Caki2 (cell line): Measurements from ENCODE around the gene SRD5A3. TPM values are rescaled to one million over a fixed set of nuclear protein-coding genes. Genes with fewer than 3 reads are reported as not detected.

Source experiments
- DNase-seq: peaks from one replicate; pipeline ENCODE4 v3.0.0-alpha.2; 2015; ENCODE audit warnings: low read depth
- in situ Hi-C: cut with HindIII; loops from 2 replicates; pipeline ENCODE4 v1.10.0; 2016; ENCODE audit warnings: low sequenced_read_pairs, low pct_unique_long_range_greater_than_20kb, mixed read lengths
- total RNA-seq: library from RNA; depleted of rRNA; stranded (reverse); fragments of >200 nt; shearing (Covaris generic); gene quantifications from 2 replicates; pipeline ENCODE4 v1.2.3, GENCODE V29; 2014; ENCODE audit warnings: low replicate concordance

Gene SRD5A3
- total RNA-seq, 1 experiment from 2014 or later, result 14.8 TPM

GRCh38 chr4:55364691-55365344 is 18.8 kb downstream of the SRD5A3 start:
- no peak for DNase-seq
- in situ Hi-C loops, result no loop called here

DNA sequence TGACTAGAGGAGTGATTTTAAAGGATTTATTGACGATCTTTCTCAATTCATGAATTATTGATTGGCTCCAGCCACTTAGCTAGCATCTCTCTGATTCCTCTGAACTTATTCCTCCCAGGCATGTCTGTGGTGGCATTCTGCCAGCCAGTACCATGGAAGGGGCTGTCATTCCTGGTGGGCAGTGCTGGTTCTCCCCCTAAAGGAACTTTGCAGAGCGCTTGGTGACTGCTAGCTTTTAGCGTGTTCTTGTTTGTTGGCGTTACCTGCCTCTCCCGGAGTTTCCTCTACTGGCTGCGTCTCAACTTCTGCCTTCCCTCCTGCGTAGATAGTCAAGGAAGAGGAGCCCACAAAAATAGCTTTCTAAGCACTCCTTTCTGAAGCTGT is 19.3 kb downstream of the SRD5A3 start:
- no peak for DNase-seq
- in situ Hi-C loops, result no loop called here

- in situ Hi-C loops, result no loop called here
- DNase-seq, result no peak
Observed at GRCh38 chr4:55366621-55367020, 20.6 kb downstream of the SRD5A3 start.

- DNase-seq, result no peak
- in situ Hi-C loops, result no loop called here
Observed at GRCh38 chr4:55367084-55367722, 21.2 kb downstream of the SRD5A3 start.

DNA sequence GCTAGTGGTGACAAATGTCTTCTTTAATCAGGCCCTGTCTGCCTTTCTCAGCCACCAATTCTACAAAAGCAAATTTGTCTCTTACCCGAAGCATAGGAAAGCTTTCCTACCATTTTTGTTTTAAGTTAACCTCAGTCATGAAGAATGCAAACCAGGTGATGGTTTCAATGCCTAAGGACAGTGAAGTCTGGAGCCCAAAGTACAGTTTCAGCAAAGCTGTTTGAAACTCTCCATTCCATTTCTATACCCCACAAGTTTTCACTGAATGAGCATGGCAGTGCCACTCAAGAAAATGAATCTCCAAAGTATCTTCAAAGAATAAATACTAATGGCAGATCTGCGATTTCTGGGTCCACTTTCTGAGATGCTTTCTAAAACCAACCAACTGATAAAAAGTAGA is 23.9 kb downstream of the SRD5A3 start:
- in situ Hi-C loops, result no loop called here
- no peak for DNase-seq

- in situ Hi-C loops, result no loop called here
- DNase-seq, result no peak
Observed at GRCh38 chr4:55372259-55372658, 26.2 kb downstream of the SRD5A3 start.

GRCh38 chr4:55373461-55373860 is 27.4 kb downstream of the SRD5A3 start:
- in situ Hi-C loops, result no loop called here

DNA sequence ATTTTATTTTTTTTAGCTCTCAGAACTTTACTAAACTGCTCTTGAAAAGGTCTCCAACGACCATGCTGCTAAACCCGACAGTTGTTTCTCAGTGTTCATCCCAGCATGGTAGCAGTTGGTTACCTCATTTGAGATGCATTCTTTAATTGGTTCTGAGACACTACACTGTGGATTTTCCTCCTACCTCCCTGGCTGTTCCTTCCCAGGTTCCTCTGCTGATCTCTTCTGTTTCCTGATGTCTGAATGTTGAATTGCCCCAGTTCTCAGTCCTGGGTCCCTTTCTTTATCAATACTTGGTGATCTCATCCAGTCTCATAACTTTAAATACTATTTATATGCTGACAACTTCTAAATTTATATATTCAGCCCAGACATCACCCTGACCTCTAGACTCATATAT is 30.7 kb downstream of the SRD5A3 start:
- no peak for DNase-seq
- in situ Hi-C loops, result no loop called here

More at GRCh38 chr4:55373461-55373860, 27.4 kb downstream of the SRD5A3 start:
- no peak for DNase-seq

DNA sequence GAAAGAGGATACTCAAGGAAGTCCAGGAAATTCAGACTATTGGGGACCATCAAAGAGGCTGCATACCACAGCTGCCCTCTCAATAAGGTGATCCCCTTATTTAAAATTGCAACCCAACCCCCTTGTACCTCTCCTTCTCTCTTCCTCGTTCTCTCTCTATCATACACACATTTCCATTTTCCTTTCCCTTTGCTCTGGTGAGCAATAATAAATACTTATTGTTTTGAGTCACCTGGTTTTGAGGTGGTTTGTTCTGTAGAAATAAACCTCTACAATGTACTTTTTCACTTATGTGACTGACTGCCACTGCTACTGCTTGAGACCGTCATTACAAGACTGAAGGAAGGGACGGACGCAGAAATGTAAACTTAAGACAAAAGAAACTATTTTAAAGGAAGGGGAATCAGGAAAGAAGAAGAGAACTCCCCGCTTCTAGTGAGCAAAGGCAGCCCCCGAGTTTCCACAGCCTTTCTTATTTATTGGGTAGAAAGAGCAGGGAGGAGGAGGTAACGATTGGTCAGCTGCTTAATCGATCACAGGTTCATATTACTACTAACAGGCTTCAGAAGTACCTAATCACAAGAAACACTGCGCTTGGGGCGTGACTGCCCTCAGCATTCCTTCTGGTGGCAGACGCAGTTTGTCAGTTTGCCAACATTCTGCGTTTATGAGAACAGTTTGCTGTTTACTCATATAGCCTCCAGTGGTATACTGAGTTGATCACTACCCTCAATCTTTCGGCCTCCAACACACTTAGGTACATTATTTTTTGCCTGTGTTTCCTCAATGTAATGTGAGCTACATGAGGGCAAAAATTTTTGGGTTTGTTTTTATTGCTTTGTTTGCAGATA is 32.8 kb downstream of the SRD5A3 start:
- in situ Hi-C loops, result no loop called here
- no peak for DNase-seq

GRCh38 chr4:55380576-55380975 is 34.5 kb downstream of the SRD5A3 start:
- no peak for DNase-seq
- in situ Hi-C loops, result no loop called here

DNA sequence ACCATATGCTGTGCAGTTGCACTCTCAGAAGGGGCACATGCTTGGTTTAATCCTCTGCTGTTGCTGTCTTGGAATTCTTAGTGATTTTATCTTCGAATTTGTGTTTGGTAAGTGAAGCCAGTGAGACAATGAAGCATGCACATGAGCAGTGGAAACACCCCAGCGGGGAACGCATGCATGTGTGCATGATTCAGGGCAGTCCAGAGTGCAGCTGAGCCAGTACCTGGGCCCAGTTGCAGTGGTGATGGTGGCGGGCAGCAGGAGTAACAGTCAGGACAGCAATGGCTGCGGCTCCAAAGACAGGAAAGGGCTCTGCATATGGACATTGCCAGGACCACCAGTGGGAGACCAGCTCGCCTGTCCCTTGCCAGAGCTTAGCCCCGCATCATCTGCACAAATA is 35.5 kb downstream of the SRD5A3 start:
- in situ Hi-C loops, result no loop called here

DNA sequence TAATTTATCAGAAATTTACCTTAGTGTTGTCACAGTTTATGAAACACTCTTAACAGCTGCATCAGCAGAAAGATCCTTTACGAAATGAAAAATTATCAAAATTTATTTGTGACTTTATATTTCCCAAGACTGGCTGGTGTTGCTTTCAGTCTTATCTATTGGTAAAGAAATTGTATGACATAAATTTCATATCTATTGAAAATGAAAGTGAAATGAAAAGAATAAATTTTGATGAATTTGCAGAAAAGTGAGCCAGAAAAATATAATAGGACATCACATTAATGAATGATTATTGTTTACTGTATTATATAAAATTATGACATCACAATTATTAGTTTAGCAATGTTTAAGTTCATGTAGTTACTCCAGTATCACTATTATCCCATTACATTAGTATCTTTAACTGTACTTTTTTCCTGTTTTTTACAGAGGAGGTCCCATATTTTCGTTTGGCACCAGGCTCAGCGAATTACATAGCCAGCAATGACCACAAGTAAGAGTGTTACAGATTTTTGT is 36.5 kb downstream of the SRD5A3 start:
- in situ Hi-C loops, result no loop called here
- no peak for DNase-seq

More for the DNA sequence above, 35.5 kb downstream of the SRD5A3 start:
- no peak for DNase-seq

DNA sequence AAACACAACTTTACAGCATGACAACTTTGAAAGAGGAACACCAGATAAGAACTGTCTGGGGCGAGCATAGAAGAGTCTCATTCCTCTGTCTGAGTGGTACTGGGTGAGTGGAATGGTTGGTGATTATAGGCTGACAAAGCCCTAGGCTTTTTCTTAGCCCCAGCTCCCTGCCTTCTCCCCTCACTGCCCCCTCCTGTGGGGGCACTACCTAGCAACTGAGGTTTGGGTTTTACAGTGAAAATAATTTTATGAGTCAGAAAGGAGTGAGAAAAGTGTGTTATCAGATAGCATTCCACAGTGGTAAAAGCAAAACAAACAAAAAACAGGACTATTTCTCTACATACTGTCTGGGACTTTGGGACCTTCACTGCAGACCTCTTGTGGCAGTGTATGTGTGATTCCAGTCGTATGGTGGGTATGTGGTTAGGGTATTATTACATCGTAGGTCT is 39.2 kb downstream of the SRD5A3 start:
- in situ Hi-C loops, result no loop called here
- DNase-seq, result no peak

- in situ Hi-C loops, result no loop called here
- DNase-seq, result peak; percentile 20
Observed at GRCh38 chr4:55386073-55386472, 40.0 kb downstream of the SRD5A3 start.

GRCh38 chr4:55386840-55387239 is 40.8 kb downstream of the SRD5A3 start:
- DNase-seq, result no peak
- in situ Hi-C loops, result no loop called here

GRCh38 chr4:55393461-55394320 is 47.6 kb downstream of the SRD5A3 start:
- no peak for DNase-seq

GRCh38 chr4:55395218-55395528 is 49.1 kb downstream of the SRD5A3 start:
- in situ Hi-C loops, result no loop called here
- DNase-seq, result no peak

More at GRCh38 chr4:55393461-55394320, 47.6 kb downstream of the SRD5A3 start:
- in situ Hi-C loops, result no loop called here
